NCI-H1092 (cell line): Measurements from ENCODE around the gene FZD2.
"Not testable (repeated sequence)": the region's sequence is repeated elsewhere in the genome, so short reads cannot be mapped to it uniquely, and the experiment has no call there.

Experiments
- DNase-seq: peaks from one replicate; lab custom pipeline; 2025; lab: John Stamatoyannopoulos, UW

The FZD2 gene

GRCh38 chr17:44556832-44557606 is at the start of gene FZD2:
TSS of gene FZD2 (plus strand) at chr17:44557484. CDS start at chr17:44557689, 205 bp downstream.
- peak; percentile 89 for DNase-seq

GRCh38 chr17:44511241-44512134 is 45.8 kb upstream of the FZD2 start:
- not testable (repeated sequence) for DNase-seq

- no peak for DNase-seq
Measured at GRCh38 chr17:44518032-44518431, 39.3 kb upstream of the FZD2 start.

GRCh38 chr17:44522883-44523671 is 34.2 kb upstream of the FZD2 start:
- DNase-seq: no peak

GRCh38 chr17:44523672-44523972 is 33.7 kb upstream of the FZD2 start:
- no peak for DNase-seq

DNA sequence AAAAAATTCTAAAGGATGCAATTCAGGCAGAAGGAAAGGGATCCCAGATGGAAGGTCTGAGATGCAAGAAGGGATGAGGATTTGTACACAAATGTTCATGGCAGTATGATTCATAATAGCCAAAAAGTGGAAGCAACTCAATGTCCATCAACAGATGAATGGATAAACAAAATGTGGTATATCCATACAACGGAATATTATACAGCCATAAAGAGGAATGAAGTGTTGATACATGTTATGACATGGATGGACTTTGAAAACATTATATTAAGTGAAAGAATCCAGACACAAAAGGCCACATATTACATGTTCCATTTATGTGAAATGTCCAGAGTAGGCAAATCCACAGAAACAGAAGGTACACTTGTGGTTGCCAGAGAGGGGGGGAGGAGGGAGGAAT is 30.2 kb upstream of the FZD2 start:
- no peak for DNase-seq

DNA sequence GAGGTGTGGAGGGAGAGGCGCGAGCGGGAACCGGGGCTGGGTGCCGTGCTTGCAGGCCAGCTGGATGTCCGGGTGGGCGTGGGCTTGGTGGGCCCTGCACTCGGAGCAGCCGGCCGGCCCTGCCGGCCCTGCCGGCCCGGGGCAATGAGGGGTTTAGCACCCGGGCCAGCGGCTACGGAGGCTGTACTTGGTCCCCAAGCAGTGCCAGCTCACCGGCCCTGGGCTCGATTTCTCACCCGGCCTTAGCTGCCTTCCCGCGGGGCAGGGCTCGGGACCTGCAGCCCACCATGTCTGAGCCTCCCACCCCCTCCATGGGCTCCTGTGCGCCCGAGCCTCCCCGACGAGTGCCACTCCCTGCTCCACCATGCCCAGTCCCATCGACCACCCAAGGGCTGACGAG is 29.3 kb upstream of the FZD2 start:
- no peak for DNase-seq

DNA sequence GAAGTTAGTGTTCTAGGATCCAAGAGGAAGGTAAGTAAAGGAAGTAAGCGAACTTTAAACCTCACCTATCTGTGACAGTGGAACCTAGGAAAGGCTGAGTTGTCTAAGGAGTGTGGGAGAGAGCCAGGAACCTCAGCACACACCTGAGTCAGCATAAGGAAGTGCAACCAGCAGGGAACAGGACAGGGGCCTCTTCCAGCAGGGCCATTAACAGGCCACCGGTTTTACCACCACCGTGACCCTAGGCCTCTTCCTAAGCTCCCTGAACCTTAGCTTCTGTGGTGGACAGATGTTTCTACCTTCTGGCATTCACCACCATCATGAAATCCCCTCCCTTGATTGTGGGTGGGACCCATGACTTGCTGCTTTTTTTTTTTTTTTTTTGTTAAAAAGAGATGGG is 27.4 kb upstream of the FZD2 start:
- DNase-seq: no peak

DNA sequence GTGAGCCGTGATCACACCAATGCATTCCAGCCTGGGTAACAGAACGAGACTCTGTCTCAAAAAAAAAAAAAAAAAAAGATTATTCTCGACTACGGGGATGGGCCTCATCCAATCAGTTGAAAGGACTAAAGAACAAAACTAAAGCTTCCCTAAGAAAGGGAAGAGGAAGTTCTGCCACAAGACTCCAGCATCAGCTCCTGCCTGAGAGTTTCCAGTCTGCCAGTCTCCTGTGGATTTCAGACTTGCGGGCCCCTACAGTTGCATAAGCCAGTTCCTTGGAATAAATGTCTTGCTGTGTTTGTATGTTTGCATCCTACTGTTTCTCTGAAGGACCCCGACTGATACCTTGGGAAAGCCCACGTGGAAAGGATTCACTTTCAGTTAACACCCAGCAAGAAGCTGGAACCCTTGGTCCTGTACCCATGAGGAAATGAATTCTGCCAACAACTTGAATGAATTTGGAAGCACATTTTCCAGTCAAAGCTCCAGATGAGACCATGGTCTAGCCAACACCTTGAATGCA is 26.3 kb upstream of the FZD2 start:
- no peak for DNase-seq

DNA sequence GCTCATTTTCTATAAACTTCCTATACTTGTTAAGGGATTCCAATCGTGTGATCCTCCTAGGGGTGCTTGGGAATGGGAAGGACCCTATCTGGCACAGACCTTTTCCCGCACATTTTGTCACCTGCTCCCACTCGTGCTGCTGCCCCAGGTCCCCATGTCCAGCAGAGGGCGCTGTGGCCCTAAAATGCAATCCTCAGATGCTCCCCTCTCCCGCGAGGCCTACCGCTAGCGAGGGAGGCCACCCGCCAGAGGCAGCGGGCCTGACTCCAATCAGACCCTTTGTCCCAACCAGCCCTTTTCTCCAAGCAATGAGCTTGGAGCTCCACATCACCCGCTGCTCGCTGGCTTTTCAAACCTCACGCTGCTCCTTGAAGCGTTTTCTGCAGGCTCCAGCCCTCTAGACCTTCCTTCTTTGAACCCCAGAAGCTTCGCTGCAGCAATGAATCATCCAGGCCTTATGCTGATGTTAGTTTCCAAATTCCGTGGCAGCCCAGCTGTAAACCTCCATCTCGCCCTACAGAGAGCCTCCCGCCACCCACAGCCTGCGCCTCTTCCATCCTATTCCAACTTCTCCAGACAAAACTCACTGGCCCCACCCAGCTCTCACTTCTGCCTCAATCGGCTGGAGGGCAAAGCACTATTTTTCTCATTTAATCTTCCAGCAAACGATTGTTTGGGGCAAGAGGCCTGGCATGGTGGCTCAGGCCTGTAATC is 23.6 kb upstream of the FZD2 start:
- peak; percentile 87 for DNase-seq

DNA sequence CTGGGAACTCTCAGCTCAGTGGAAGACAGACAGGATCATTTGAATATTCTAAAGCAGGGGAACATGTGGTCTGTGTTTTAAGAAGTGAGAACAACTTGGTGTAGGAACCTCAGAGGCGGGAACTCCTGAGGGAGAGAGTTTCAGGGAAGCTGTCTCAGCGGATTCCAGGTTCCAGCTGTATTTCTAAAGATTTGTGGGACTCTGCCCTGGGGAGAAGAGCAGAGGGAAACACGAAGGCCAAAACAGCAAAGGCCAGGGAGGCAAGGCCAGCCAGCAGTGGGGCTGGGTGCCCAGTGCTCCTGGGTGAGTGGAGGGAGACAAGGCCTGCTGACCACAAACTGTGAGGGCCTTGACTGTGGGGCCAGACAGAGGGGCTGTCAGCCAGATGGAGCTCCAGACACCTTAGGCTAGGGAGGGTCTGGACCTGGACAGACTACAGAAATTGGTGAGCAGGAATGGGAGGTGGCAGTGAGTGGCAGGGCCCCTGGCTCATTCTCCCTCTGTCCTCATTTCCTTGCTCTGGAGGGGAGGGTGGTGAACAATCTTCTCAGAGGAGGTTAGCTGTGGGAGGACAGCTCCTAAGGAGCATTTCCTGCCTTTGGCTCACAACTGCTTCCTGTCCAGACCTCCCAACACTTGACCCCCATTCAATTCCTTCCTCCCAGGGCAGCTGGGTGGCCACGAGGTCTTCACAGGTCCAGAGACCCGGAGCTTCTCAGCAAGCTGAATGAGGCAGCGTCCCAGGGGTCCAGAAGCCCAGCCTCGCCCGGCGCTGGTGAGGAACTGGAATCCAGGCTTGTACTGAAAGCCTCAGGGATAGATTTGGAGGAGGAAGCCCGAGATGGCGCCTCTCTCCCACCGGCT is 21.0 kb upstream of the FZD2 start:
- DNase-seq: no peak

DNA sequence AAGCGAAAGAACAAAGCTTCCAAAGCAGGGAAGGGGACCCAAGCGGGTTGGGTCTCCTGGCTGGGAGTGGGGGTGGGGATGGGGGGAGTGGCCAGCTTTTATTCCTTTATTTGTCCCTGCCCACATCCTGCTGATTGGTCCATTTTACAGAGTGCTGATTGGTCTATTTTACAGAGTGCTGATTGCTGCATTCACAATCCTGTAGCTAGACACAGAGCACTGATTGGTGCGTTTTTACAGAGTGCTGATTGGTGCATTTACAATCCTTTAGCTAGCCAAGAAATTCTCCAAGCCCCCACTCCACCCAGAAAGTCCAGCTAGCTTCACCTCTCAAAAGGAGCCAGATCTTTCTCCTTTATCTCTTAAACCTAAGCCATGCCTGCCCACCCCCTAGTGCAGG is 19.4 kb upstream of the FZD2 start:
- DNase-seq: not testable (repeated sequence)

GRCh38 chr17:44539673-44540072 is 17.6 kb upstream of the FZD2 start:
- DNase-seq: no peak

DNA sequence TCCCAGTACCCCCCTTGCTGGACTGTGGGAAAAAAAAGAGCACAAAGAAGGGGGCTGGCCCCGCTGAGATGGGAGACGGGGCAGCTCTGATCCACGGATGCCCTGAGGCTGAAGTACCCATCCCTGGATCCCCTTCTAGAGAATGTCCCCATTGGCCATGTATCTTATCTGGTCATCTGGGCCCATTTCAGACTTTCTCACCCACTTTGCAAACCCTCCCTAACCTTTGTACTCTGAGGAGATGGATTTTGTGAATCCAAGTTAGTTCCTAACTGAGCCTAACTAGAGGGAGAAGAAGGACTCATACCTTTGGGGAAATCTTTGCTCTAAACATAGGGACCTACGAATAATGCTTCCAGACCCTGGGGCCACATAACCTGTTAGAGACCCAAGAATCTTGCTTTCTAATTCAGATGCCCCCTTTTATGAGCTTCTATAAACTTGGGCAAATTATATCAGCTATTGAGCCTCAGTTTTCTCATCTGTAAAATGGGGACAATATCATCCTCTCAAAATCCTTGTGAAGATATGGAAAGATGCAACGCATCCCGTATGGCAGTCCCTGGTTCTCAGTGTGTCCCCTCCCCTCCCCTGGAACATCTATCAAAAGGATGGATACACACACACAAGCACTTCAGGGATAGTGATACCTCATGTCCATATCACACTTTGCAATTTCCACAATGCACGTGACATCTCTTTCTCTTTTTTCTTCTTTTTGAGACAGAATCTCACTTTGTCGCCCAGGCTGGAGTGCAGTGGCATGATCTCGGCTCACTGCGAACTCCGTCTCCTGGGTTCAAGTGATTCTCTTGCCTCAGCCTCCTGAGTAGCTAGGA is 16.8 kb upstream of the FZD2 start:
- DNase-seq: no peak

DNA sequence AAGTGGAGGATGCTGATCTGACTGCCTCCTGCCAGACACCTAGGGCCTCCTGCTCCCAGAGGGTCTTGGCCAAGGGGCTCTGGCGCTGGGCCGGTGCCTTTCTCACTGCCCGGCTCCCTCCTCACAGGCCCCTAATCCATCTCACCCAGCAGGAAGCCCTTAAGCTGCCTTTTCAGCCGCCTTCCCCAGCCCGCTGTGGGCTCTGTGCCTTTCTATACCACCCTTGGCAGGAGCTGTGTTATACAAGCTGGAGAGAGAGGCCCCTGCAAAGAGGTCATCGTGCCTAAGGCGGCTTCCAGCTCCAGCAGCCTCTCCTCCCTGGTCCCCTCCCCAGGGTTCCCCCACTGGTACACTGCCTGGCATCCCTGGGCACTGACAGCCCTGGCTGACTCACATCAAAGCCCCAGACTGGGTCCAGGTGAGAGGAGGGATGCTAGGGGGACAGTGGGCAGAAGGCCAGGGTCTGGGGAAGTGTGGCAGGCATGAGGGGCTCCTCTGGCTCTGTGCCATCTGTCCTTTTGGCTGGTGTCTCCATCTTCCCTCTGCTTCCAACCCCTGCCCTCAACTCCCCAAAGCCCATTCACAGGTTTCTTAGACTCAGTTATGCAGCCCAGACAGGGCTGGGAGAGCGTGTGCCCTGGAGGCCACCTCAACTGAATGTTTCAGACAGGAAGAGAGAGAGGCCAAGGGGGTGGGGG is 15.3 kb upstream of the FZD2 start:
- peak; percentile 28 for DNase-seq

GRCh38 chr17:44543213-44543904 is 13.9 kb upstream of the FZD2 start:
- DNase-seq: no peak

GRCh38 chr17:44543905-44544523 is 13.3 kb upstream of the FZD2 start:
- no peak for DNase-seq
